SH-SY5Y (cell line): ENCODE measurements around the gene MCF2L2.

Experiments
- GATA2 ChIP-seq: IDR thresholded peaks from 2 replicates; pipeline ENCODE4 v1.6.1; 2011; ENCODE audit warnings: mild to moderate bottlenecking, low read depth, low read length
- GATA3 ChIP-seq: IDR thresholded peaks from 2 replicates; pipeline ENCODE4 v1.6.1; 2011; ENCODE audit warnings: low read depth, mild to moderate bottlenecking, low read length, moderate library complexity

DNA sequence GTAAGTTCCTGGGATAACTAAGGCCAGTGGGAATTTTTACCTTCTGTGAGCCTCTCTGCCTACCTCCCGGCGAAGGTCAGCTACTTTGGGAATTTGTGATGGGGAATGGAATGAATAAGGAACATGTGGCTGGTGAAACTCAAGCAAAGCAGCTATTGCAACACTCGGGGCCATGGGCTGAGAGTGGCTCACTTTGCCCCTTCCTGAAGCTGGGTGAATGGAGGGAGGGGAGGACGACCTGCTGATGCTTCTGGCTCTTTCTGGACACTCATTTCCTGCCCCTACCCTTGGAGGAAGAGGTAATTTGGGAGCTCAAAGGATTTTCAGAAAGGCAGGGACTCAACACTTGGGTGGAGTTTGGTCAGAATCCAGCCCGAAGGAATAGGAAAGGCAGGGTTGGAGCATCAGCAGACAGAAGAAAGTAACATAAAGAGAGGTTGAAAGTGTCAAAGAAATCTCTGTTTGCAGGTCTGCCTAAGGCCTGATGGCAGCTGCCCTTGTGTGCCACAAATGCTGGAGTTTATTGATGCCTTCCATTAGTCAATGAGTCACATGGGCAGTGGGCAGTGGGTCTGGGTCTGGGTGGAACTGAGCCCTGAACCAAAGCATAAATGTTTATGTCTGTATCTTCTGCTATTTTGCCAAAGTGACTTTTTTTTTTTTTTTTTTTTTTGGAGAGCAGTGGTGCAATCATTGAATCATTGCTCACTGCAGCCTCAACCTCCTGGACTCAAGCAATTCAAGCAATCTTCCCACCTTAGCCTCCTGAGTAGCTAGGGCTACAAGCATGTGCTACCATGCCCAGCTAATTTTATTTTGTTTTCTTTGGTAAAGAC lies 278.3 kb downstream of the MCF2L2 start:
- TF ChIP-seq GATA3 = no peak
- no peak for TF ChIP-seq GATA2
